Measurements from ENCODE around the gene PRMT5.

The PRMT5 gene

GRCh38 chr14:22884738-22885523 is 44.2 kb downstream of the PRMT5 start:
- no peak for TF ChIP-seq CTCF (conservative IDR thresholded peaks at IDR 0.05)
- no peak for TF ChIP-seq ZFX (IDR thresholded peaks at IDR 0.05)
- no peak overlapping the region for H3K27ac ChIP-seq

- TF ChIP-seq ZFX (IDR thresholded peaks at IDR 0.05) (no peak), CTCF (conservative IDR thresholded peaks at IDR 0.05) (no peak)
- H3K27ac ChIP-seq: no peak overlapping the region
Observed at GRCh38 chr14:22884076-22884737, 45.0 kb downstream of the PRMT5 start.

- no peak within 1 kb of the TSS for H3K27ac ChIP-seq
Observed at GRCh38 chr14:22883173-22883976, 45.8 kb downstream of the PRMT5 start, which contains the start of gene REM2. TSS of gene REM2 (plus strand) at chr14:22883222. CDS start at chr14:22883288, 66 bp downstream.

GRCh38 chr14:22882529-22883172 is 46.5 kb downstream of the PRMT5 start:
- no peak for TF ChIP-seq CTCF (conservative IDR thresholded peaks at IDR 0.05)
- TF ChIP-seq ZFX (IDR thresholded peaks at IDR 0.05): no peak
- H3K27ac ChIP-seq: no peak overlapping the region

More at GRCh38 chr14:22883173-22883976, 45.8 kb downstream of the PRMT5 start, which contains the start of gene REM2:
- no peak for TF ChIP-seq ZFX (IDR thresholded peaks at IDR 0.05)
- no peak for TF ChIP-seq CTCF (conservative IDR thresholded peaks at IDR 0.05)

- no peak overlapping the region for H3K27ac ChIP-seq
- TF ChIP-seq CTCF (conservative IDR thresholded peaks at IDR 0.05) (no peak), ZFX (IDR thresholded peaks at IDR 0.05) (no peak)
Observed at GRCh38 chr14:22882064-22882463, 47.1 kb downstream of the PRMT5 start.

GRCh38 chr14:22878271-22879246 is 50.6 kb downstream of the PRMT5 start:
- H3K27ac ChIP-seq: no peak overlapping the region
- no peak for TF ChIP-seq CTCF (conservative IDR thresholded peaks at IDR 0.05)
- TF ChIP-seq ZFX (IDR thresholded peaks at IDR 0.05): no peak
